A549 (cell line): ENCODE measurements around the gene STK33. TPM values are rescaled to one million over a fixed set of nuclear protein-coding genes. Genes with fewer than 3 reads are reported as not detected.

Experiments used
- ATAC-seq, 2 experiments: fragments of 200-7000 bp in 1 of 2; fragments of >200 bp in 1 of 2; cut with Nextera tagmentation in 1 of 2; cut with Tn5 transposase in 1 of 2; 3 replicates each; pipeline versions ENCODE4 v1.8.0 to v1.9.1; 2018 to 2020; ENCODE audit warnings: mild to moderate bottlenecking in 1 of 2, moderate library complexity in 1 of 2
- CTCF ChIA-PET: fragments of 300-600 bp; sonication (Branson Sonifier 250); formaldehyde crosslinking; extraction: SDS; loops from one replicate; lab custom pipeline; 2021; ENCODE audit warnings: antibody characterized with exemption, inconsistent platforms; lab: Yijun Ruan, JAX
- POLR2A ChIA-PET: fragments of 350-600 bp; formaldehyde crosslinking; extraction: SDS; loops from one replicate; lab custom pipeline; 2021; ENCODE audit warnings: antibody characterized with exemption, inconsistent platforms; lab: Yijun Ruan, JAX
- DNase-seq, 2 experiments: peaks; one replicate each; pipeline versions ENCODE4 v3.0.0 to v3.0.0-alpha.2; 2011 to 2016; ENCODE audit warnings: low read depth in 1 of 2, low spot score in 1 of 2
- FAIRE-seq: peaks from 2 replicates; lab custom pipeline; 2011; peaks lifted over from hg19 to GRCh38; lab: Jason Lieb, UNC
- H3K27ac ChIP-seq, 2 experiments: fragments of >200 bp; sonication (Bioruptor Twin); formaldehyde crosslinking; 3 replicates each; pipeline ENCODE4 v1.5.1; 2016 to 2017
- H3K4me1 ChIP-seq: fragments of >200 bp; sonication (Bioruptor Twin); formaldehyde crosslinking; 3 replicates; pipeline ENCODE4 v1.6.1; 2016
- H3K4me2 ChIP-seq: fragments of >200 bp; sonication (Bioruptor Twin); formaldehyde crosslinking; 3 replicates; pipeline ENCODE4 v1.6.1; 2016
- H3K4me3 ChIP-seq: fragments of >200 bp; sonication (Bioruptor Twin); formaldehyde crosslinking; 3 replicates; pipeline ENCODE4 v1.5.1; 2016
- H3K9me3 ChIP-seq: fragments of >200 bp; sonication (Bioruptor Twin); formaldehyde crosslinking; 3 replicates; pipeline ENCODE4 v1.6.1; 2016
- ATOH8 ChIP-seq: fragments of 250-450 bp; sonication (Bioruptor Pico); IDR thresholded peaks from 2 replicates; pipeline ENCODE4 v1.5.0; 2020; ENCODE audit warnings: low read depth, mild to moderate bottlenecking, moderate library complexity
- CBX2 ChIP-seq: fragments of 200-600 bp; sonication (generic); IDR thresholded peaks from 2 replicates; pipeline ENCODE4 v1.6.1; 2016; ENCODE audit warnings: low read depth, mild to moderate bottlenecking, borderline replicate concordance
- ELK1 ChIP-seq: fragments of 150-350 bp; IDR thresholded peaks from 2 replicates; pipeline ENCODE4 v1.6.1; 2014; ENCODE audit warnings: low read depth, mild to moderate bottlenecking, low read length
- ESRRA ChIP-seq: fragments of 150-350 bp; IDR thresholded peaks from 2 replicates; pipeline ENCODE4 v1.6.1; 2014; ENCODE audit warnings: mild to moderate bottlenecking, low read length, borderline replicate concordance
- FOSB ChIP-seq: fragments of 250-450 bp; sonication (Bioruptor Pico); IDR thresholded peaks from 2 replicates; pipeline ENCODE4 v1.5.0; 2020; ENCODE audit warnings: mild to moderate bottlenecking, moderate library complexity
- FOSL2 ChIP-seq, 2 experiments: fragments of 450-650 bp in 1 of 2; fragments of >200 bp in 1 of 2; sonication (Bioruptor Twin) in 1 of 2; formaldehyde crosslinking; IDR thresholded peaks; 2 replicates each; pipeline versions ENCODE4 v1.5.0 to v1.6.1; 2016 to 2020; ENCODE audit warnings: mild to moderate bottlenecking in 1 of 2, moderate library complexity in 1 of 2
- FOXS1 ChIP-seq: fragments of 250-450 bp; sonication (Bioruptor Pico); IDR thresholded peaks from 2 replicates; pipeline ENCODE4 v1.5.0; 2020; ENCODE audit warnings: mild to moderate bottlenecking, moderate library complexity
- GATA3 ChIP-seq: IDR thresholded peaks from 2 replicates; pipeline ENCODE4 v1.6.1; 2012; ENCODE audit warnings: borderline replicate concordance
- HDAC2 ChIP-seq: fragments of 200-600 bp; sonication (generic); IDR thresholded peaks from 2 replicates; pipeline ENCODE4 v1.6.1; 2016
- HES2 ChIP-seq: fragments of >200 bp; sonication (Bioruptor Twin); formaldehyde crosslinking; IDR thresholded peaks from 2 replicates; pipeline ENCODE4 v1.6.1; 2016
- HOXB13 ChIP-seq: fragments of 250-450 bp; sonication (Bioruptor Pico); IDR thresholded peaks from 2 replicates; pipeline ENCODE4 v1.5.0; 2020; ENCODE audit warnings: low read depth, mild to moderate bottlenecking, moderate library complexity
- HOXB5 ChIP-seq: fragments of 250-450 bp; sonication (Bioruptor Pico); IDR thresholded peaks from 2 replicates; pipeline ENCODE4 v1.5.0; 2020; ENCODE audit warnings: mild to moderate bottlenecking, moderate library complexity
- JUN ChIP-seq, 2 experiments: fragments of >200 bp; sonication (Bioruptor Twin); formaldehyde crosslinking; IDR thresholded peaks; 2 replicates in 1 of 2; 3 replicates in 1 of 2; pipeline ENCODE4 v1.6.1; 2016 to 2017
- KDM1A ChIP-seq: fragments of 200-600 bp; sonication (generic); IDR thresholded peaks from 2 replicates; pipeline ENCODE4 v1.6.1; 2016; ENCODE audit warnings: low read depth, mild to moderate bottlenecking
- KDM5A ChIP-seq: fragments of 200-600 bp; sonication (generic); IDR thresholded peaks from 2 replicates; pipeline ENCODE4 v1.6.1; 2016; ENCODE audit warnings: antibody characterized with exemption, mild to moderate bottlenecking
- MAZ ChIP-seq: fragments of 150-350 bp; IDR thresholded peaks from 2 replicates; pipeline ENCODE4 v1.6.1; 2014; ENCODE audit warnings: antibody characterized with exemption, low read depth, low read length, borderline replicate concordance
- NFE2L2 ChIP-seq: fragments of 150-350 bp; conservative IDR thresholded peaks from 2 replicates; pipeline ENCODE4 v1.6.1; 2014; ENCODE audit warnings: low read length
- PBX3 ChIP-seq: IDR thresholded peaks from 2 replicates; pipeline ENCODE4 v1.6.1; 2012
- RNF2 ChIP-seq: fragments of 200-600 bp; sonication (generic); IDR thresholded peaks from 2 replicates; pipeline ENCODE4 v1.6.1; 2016; ENCODE audit warnings: low read depth, mild to moderate bottlenecking, antibody characterized with exemption, moderate library complexity, borderline replicate concordance
- TFCP2L1 ChIP-seq: fragments of 250-450 bp; sonication (Bioruptor Pico); IDR thresholded peaks from 2 replicates; pipeline ENCODE4 v1.5.0; 2021; ENCODE audit warnings: mild to moderate bottlenecking
- TP53 ChIP-seq: fragments of 250-450 bp; sonication (Bioruptor Pico); IDR thresholded peaks from 2 replicates; pipeline ENCODE4 v1.5.0; 2021; ENCODE audit warnings: mild to moderate bottlenecking, moderate library complexity
- USF2 ChIP-seq: fragments of 450-650 bp; IDR thresholded peaks from 2 replicates; pipeline ENCODE4 v1.6.1; 2014; ENCODE audit warnings: antibody characterized with exemption
- ZC3H11A ChIP-seq: fragments of 450-650 bp; IDR thresholded peaks from 2 replicates; pipeline ENCODE4 v1.6.1; 2014; ENCODE audit warnings: antibody characterized with exemption, mild to moderate bottlenecking
- ZNF302 ChIP-seq: fragments of 250-450 bp; sonication (Bioruptor Pico); IDR thresholded peaks from 2 replicates; pipeline ENCODE4 v1.9.0; 2021; ENCODE audit warnings: inconsistent platforms, mild to moderate bottlenecking, moderate library complexity
- WGBS: methylation state at CpG from one replicate; pipeline ENCODE4 v1.1.6; 2017; ENCODE audit errors: missing lambda C conversion rate; 5-methylcytosine and 5-hydroxymethylcytosine counted together
- polyA plus RNA-seq, 4 experiments: library from polyadenylated mRNA; depleted of rRNA in 3 of 4; stranded (reverse); fragments of >200 nt; fragmentation: RNase III in 1 of 4; extraction: RNeasy Plus Mini Kit Qiagen cat#74134 plus additional on column Dnase treatment in 1 of 4; gene quantifications; 2 replicates in 3 of 4; 3 replicates in 1 of 4; pipeline ENCODE4 v1.2.3, GENCODE V29; 2011 to 2017

Gene STK33
- polyA plus RNA-seq, 2 of the 4 experiments (the other 2 are of a cell fraction), result 5.2 to 5.8 TPM

GRCh38 chr11:8369592-8370205 lies 224.3 kb downstream of the STK33 start (continued):
- TF ChIP-seq USF2 (no peak), FOSL2 (IDR thresholded peaks at IDR 0.05) (no peak), FOSL2 (CRISPR knock-in tag; IDR thresholded peaks at IDR 0.05) (no peak), NFE2L2 (no peak), FOXS1 (no peak), TFCP2L1 (CRISPR knock-in tag) (no peak), GATA3 (no peak), HDAC2 (no peak), FOSB (CRISPR knock-in tag) (no peak), CBX2 (no peak)

GRCh38 chr11:8368772-8369171 lies 225.3 kb downstream of the STK33 start:
- 76% methylated on average over 10 of the region's 10 CpGs for WGBS
- ChIA-PET CTCF (interaction anchor here (1.3 to 1.4 kb wide), 2 partner anchors 11 to 141 kb away, joined by 4 read pairs; no protein-coding TSS in a partner anchor), POLR2A (interaction anchor here (0.5 kb wide), 1 partner anchor 1092 kb away, joined by 3 read pairs; the partner anchor contains the start of gene ZNF143)
- no peak overlapping the region for H3K4me2 ChIP-seq
- H3K4me3 ChIP-seq, result no peak overlapping the region
- ATAC-seq (no peak), DNase-seq (no peak), FAIRE-seq (no peak)
- H3K4me1 ChIP-seq, result no peaks in the 10 kb centered on the region
- no peak overlapping the region for H3K27ac ChIP-seq
- no peaks in the 10 kb centered on the region for H3K9me3 ChIP-seq
- TF ChIP-seq JUN (IDR thresholded peaks at IDR 0.05) (no peak), HES2 (no peak)

- Histone ChIP-seq H3K27ac (no peak overlapping the region), H3K4me2 (no peak overlapping the region), H3K4me3 (no peak overlapping the region), H3K4me1 (no peaks in the 10 kb centered on the region), H3K9me3 (no peaks in the 10 kb centered on the region)
- DNase-seq, result no peak
- TF ChIP-seq TP53 (CRISPR knock-in tag) (no peak), ELK1 (no peak), FOXS1 (no peak), PBX3 (no peak), RNF2 (no peak)
- CTCF ChIA-PET, result interaction anchor here (1.3 to 1.4 kb wide), 2 partner anchors 10 to 140 kb away, joined by 4 read pairs; no protein-coding TSS in a partner anchor
- 39% methylated on average over 7 of the region's 7 CpGs for WGBS
- POLR2A ChIA-PET, result no interaction called here
- no peak for FAIRE-seq
- no peak for ATAC-seq
These were observed 225.8 kb downstream of the STK33 start for GRCh38 chr11:8368194-8368593.

- no peak for ATAC-seq
- CTCF ChIA-PET, result interaction anchor here (1.2 kb wide), 1 partner anchor 15 kb away, joined by 3 read pairs; no protein-coding TSS in a partner anchor
These were observed 227.7 kb downstream of the STK33 start for GRCh38 chr11:8366316-8366715.

More at GRCh38 chr11:8366316-8366715, 227.7 kb downstream of the STK33 start:
- Histone ChIP-seq H3K4me1 (no peaks in the 10 kb centered on the region), H3K4me3 (no peak overlapping the region), H3K4me2 (no peak overlapping the region), H3K9me3 (no peaks in the 10 kb centered on the region), H3K27ac (no peak overlapping the region)
- TF ChIP-seq ATOH8 (CRISPR knock-in tag) (no peak), KDM5A (no peak), HOXB5 (no peak), KDM1A (no peak), ESRRA (no peak), MAZ (no peak), RNF2 (no peak), GATA3 (no peak), ZNF302 (CRISPR knock-in tag) (no peak), FOSL2 (IDR thresholded peaks at IDR 0.05) (no peak), FOSL2 (CRISPR knock-in tag; IDR thresholded peaks at IDR 0.05) (no peak), ZC3H11A (no peak), HOXB13 (CRISPR knock-in tag) (no peak)
- FAIRE-seq (no peak), DNase-seq (no peak)
- POLR2A ChIA-PET, result no interaction called here
- WGBS, result 62% methylated on average over 6 of the region's 6 CpGs
